ENCODE results near the gene ANKRD12. TPM values are rescaled to one million over a fixed set of nuclear protein-coding genes. Genes with fewer than 3 reads are reported as not detected.

ANKRD12 gene
- total and polyA plus RNA-seq, 7 donors, result 5.7 to 49.0 (median 36.7) TPM

GRCh38 chr18:9232977-9233376 is 96.4 kb downstream of the ANKRD12 start:
- Histone ChIP-seq H3K9me3 (peaks cover 9% of the 10 kb centered on the region), H3K4me3 (no peak overlapping the region), H3K4me1 (no peaks in the 10 kb centered on the region), H3K36me3 (ENCODE audit: insufficient read depth in 1 of 2, low read depth in 1 of 2) (peaks cover 3 to 24% of the 10 kb centered on the region in 2 donors), H3K27ac (no peak overlapping the region), H3K27me3 (ENCODE audit: insufficient read depth in 3 of 3, low read length in 2 of 3) (no peaks in the 10 kb centered on the region)
- ATAC-seq, result no peak
- WGBS, 3 donors, result 98 to 99% (median 99%) methylated on average over 4 of the region's 4 CpGs
- no peak for TF ChIP-seq CTCF (IDR thresholded peaks at IDR 0.05)
- no peak for DNase-seq
- intact Hi-C loops (cut with DNase I), result no loop called here

GRCh38 chr18:9233771-9234440 is 97.3 kb downstream of the ANKRD12 start:
- Histone ChIP-seq H3K4me3 (no peak overlapping the region), H3K9me3 (peaks cover 9% of the 10 kb centered on the region), H3K4me1 (no peaks in the 10 kb centered on the region), H3K36me3 (ENCODE audit: insufficient read depth in 1 of 2, low read depth in 1 of 2) (peaks cover 3 to 30% of the 10 kb centered on the region in 2 donors), H3K27me3 (ENCODE audit: insufficient read depth in 3 of 3, low read length in 2 of 3) (no peaks in the 10 kb centered on the region), H3K27ac (no peak overlapping the region)
- DNase-seq (no peak), ATAC-seq (no peak)
- TF ChIP-seq CTCF (IDR thresholded peaks at IDR 0.05), result no peak
- 96 to 98% (median 98%) methylated on average over 10 of the region's 10 CpGs for WGBS, 3 donors
- intact Hi-C loops (cut with DNase I), result no loop called here

GRCh38 chr18:9234528-9234927 is 97.9 kb downstream of the ANKRD12 start:
- H3K27ac ChIP-seq, result no peak overlapping the region
- no peaks in the 10 kb centered on the region for H3K4me1 ChIP-seq
- H3K36me3 ChIP-seq (ENCODE audit: insufficient read depth in 1 of 2, low read depth in 1 of 2), result peaks cover 3 to 36% of the 10 kb centered on the region in 2 donors
- H3K4me3 ChIP-seq, result no peak overlapping the region
- ATAC-seq, result no peak
- no peaks in the 10 kb centered on the region for H3K27me3 ChIP-seq (ENCODE audit: insufficient read depth in 3 of 3, low read length in 2 of 3)
- H3K9me3 ChIP-seq, result peaks cover 9% of the 10 kb centered on the region
- TF ChIP-seq CTCF (IDR thresholded peaks at IDR 0.05), result no peak
- no peak for DNase-seq
- 95 to 98% (median 97%) methylated on average over 4 of the region's 4 CpGs for WGBS, 3 donors
- intact Hi-C loops (cut with DNase I), result no loop called here

- ATAC-seq (no peak), DNase-seq (no peak)
- H3K4me1 ChIP-seq, result no peaks in the 10 kb centered on the region
- no peak overlapping the region for H3K4me3 ChIP-seq
- H3K36me3 ChIP-seq (ENCODE audit: insufficient read depth in 1 of 2, low read depth in 1 of 2), result peaks cover 3 to 68% of the 10 kb centered on the region in 2 donors
- intact Hi-C loops (cut with DNase I), result no loop called here
- no peak overlapping the region for H3K27ac ChIP-seq
- no peak for TF ChIP-seq CTCF (IDR thresholded peaks at IDR 0.05)
- H3K9me3 ChIP-seq, result no peaks in the 10 kb centered on the region
- 75 to 90% (median 84%) methylated on average over 2 of the region's 2 CpGs for WGBS, 3 donors
- H3K27me3 ChIP-seq (ENCODE audit: insufficient read depth in 3 of 3, low read length in 2 of 3), result no peaks in the 10 kb centered on the region
Observed at GRCh38 chr18:9237981-9238380, 101.4 kb downstream of the ANKRD12 start.

GRCh38 chr18:9239720-9240119 is 103.1 kb downstream of the ANKRD12 start:
- H3K9me3 ChIP-seq, result no peaks in the 10 kb centered on the region
- DNase-seq, result no peak
- H3K27me3 ChIP-seq (ENCODE audit: insufficient read depth in 3 of 3, low read length in 2 of 3), result no peaks in the 10 kb centered on the region
- H3K27ac ChIP-seq, result no peak overlapping the region
- intact Hi-C loops (cut with DNase I), result no loop called here
- TF ChIP-seq CTCF (IDR thresholded peaks at IDR 0.05), result no peak
- peaks cover 2 to 73% of the 10 kb centered on the region in 2 donors for H3K36me3 ChIP-seq (ENCODE audit: insufficient read depth in 1 of 2, low read depth in 1 of 2)
- H3K4me3 ChIP-seq, result no peak overlapping the region
- WGBS, 3 donors, result 61 to 67% (median 62%) methylated on average over 1 of the region's 1 CpG
- no peak for ATAC-seq
- no peaks in the 10 kb centered on the region for H3K4me1 ChIP-seq

Data from psoas muscle (tissue), 8 donors.